ENCODE data around the gene FCRLA. TPM values are rescaled to one million over a fixed set of nuclear protein-coding genes. Genes with fewer than 3 reads are reported as not detected.

FCRLA gene
- total RNA-seq, 2 donors from 2014 or later, result 0.30 to 0.50 TPM

DNA sequence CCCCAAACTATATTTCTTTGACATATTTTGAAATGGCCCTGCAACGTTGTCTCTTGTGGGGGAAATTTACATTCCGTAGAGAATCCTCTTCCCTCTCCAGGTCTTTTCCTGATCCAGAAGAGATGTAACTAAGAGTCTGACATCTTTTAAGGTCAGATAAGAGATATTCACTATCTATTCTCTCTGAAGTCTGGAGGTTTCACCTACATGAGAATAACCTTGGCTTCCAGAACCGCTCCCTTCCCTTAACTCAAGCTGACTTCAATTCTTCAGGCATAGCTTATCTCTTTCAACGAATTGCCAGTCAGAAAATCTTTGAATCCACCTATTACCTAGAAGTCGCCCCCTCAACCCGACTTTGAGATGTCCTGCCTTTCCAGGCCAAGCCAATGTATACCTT lies 24.2 kb downstream of the FCRLA start:
- H3K27ac ChIP-seq, result no peak overlapping the region
- H3K9ac ChIP-seq (ENCODE audit: low read depth in 2 of 2, low read length in 2 of 2), result no peak overlapping the region
- intact Hi-C loops (cut with DNase I), result no loop called here
- no peaks in the 10 kb centered on the region for H3K36me3 ChIP-seq
- H3K9me3 ChIP-seq, result no peaks in the 10 kb centered on the region
- H3K4me3 ChIP-seq, result no peak overlapping the region
- DNase-seq, result no peak
- H3K27me3 ChIP-seq, result peaks cover 7% of the 10 kb centered on the region
- H3K4me1 ChIP-seq, result no peaks in the 10 kb centered on the region
- TF ChIP-seq, protein P1, sequence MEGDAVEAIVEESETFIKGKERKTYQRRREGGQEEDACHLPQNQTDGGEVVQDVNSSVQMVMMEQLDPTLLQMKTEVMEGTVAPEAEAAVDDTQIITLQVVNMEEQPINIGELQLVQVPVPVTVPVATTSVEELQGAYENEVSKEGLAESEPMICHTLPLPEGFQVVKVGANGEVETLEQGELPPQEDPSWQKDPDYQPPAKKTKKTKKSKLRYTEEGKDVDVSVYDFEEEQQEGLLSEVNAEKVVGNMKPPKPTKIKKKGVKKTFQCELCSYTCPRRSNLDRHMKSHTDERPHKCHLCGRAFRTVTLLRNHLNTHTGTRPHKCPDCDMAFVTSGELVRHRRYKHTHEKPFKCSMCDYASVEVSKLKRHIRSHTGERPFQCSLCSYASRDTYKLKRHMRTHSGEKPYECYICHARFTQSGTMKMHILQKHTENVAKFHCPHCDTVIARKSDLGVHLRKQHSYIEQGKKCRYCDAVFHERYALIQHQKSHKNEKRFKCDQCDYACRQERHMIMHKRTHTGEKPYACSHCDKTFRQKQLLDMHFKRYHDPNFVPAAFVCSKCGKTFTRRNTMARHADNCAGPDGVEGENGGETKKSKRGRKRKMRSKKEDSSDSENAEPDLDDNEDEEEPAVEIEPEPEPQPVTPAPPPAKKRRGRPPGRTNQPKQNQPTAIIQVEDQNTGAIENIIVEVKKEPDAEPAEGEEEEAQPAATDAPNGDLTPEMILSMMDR (IDR thresholded peaks at IDR 0.05), result no peak

DNA sequence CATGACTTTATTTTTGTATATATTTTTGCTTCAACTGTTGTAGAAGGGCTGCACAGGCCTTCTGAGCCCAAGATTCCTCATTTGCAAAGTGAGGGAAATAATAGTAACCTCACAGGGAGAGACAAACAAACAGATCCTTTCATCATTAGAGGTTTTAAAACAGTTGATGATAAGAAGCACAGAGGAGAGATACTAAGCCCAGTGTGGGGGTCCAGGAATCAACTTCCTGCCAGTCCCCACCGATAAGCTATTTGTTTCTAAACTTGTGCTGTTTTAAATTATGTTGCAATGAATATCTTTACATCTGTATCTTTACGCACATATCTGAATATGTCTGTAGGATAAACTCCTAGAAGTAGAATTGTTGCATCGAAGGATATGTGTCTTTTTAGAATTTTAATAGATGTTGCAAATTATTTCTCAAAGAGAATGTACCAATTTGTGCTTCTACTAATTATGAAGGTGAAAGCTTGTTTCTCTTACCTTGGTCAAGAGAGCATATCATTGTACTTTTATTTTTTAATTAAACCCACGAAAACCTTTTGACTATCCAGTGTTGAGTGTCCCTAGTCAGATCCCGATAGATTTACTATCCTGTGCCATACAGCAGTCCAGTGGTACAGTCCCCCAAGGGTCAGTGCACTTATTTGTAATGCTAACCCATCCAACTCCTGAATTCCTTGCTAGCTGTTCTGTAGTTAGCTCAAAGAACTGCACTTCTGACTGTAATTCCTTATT lies 25.1 kb downstream of the FCRLA start:
- no peaks in the 10 kb centered on the region for H3K4me1 ChIP-seq
- no peak for DNase-seq
- TF ChIP-seq, protein P1 (IDR thresholded peaks at IDR 0.05), result no peak
- H3K27me3 ChIP-seq, result peaks cover 4% of the 10 kb centered on the region
- no peak overlapping the region for H3K27ac ChIP-seq
- no peaks in the 10 kb centered on the region for H3K36me3 ChIP-seq
- H3K9ac ChIP-seq (ENCODE audit: low read depth in 2 of 2, low read length in 2 of 2), result no peak overlapping the region
- H3K4me3 ChIP-seq, result no peak overlapping the region
- no peaks in the 10 kb centered on the region for H3K9me3 ChIP-seq
- intact Hi-C loops (cut with DNase I), result no loop called here

DNA sequence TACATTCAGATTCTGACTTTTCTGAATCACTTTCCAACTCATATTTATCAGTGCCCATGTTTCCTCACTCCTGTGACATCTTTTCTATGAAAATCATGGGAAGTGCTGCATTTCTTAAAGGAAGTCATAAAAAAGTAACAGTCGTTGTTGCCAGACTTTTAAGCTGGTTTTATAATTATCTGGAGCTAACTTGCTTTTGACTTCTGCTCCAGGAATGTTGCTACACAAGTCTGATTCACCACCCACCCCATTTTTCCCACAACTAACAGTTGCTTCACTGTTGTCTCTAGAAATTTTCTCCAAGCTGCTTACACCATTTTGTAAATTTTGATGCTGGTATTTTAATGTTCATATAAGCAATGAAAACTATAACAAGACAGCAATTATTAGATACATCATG lies 26.5 kb downstream of the FCRLA start:
- H3K4me1 ChIP-seq, result no peaks in the 10 kb centered on the region
- no peak for DNase-seq
- intact Hi-C loops (cut with DNase I), result no loop called here
- no peaks in the 10 kb centered on the region for H3K36me3 ChIP-seq
- no peaks in the 10 kb centered on the region for H3K27me3 ChIP-seq
- no peak overlapping the region for H3K9ac ChIP-seq (ENCODE audit: low read depth in 2 of 2, low read length in 2 of 2)
- H3K9me3 ChIP-seq, result no peaks in the 10 kb centered on the region
- no peak overlapping the region for H3K27ac ChIP-seq
- no peak overlapping the region for H3K4me3 ChIP-seq
- TF ChIP-seq, protein P1 (IDR thresholded peaks at IDR 0.05), result no peak

DNA sequence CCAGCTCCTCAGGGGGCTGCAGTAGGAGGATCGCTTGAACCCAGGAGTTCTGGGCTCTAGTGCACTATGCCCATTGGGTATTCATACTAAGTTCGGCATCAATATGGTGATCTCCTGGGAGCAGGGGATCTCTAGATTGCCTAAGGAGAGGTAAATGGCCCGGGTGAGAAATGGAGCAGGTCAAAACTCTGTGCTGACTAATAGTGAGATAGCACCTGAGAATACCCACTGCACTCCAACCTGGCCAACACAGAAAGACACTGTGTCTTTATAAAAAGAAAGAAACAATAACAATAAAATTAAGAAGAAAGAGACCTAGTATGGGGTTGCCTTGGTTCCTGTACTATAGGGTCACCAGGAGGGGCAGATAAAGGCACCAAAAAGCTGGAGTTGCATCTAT lies 28.8 kb downstream of the FCRLA start:
- TF ChIP-seq, protein P1 (IDR thresholded peaks at IDR 0.05), result no peak
- DNase-seq, result no peak
- Histone ChIP-seq H3K4me3 (no peak overlapping the region), H3K4me1 (no peaks in the 10 kb centered on the region), H3K9ac (ENCODE audit: low read depth in 2 of 2, low read length in 2 of 2) (no peak overlapping the region), H3K27ac (no peak overlapping the region), H3K36me3 (no peaks in the 10 kb centered on the region), H3K9me3 (no peaks in the 10 kb centered on the region), H3K27me3 (no peaks in the 10 kb centered on the region)
- intact Hi-C loops (cut with DNase I), result no loop called here

DNA sequence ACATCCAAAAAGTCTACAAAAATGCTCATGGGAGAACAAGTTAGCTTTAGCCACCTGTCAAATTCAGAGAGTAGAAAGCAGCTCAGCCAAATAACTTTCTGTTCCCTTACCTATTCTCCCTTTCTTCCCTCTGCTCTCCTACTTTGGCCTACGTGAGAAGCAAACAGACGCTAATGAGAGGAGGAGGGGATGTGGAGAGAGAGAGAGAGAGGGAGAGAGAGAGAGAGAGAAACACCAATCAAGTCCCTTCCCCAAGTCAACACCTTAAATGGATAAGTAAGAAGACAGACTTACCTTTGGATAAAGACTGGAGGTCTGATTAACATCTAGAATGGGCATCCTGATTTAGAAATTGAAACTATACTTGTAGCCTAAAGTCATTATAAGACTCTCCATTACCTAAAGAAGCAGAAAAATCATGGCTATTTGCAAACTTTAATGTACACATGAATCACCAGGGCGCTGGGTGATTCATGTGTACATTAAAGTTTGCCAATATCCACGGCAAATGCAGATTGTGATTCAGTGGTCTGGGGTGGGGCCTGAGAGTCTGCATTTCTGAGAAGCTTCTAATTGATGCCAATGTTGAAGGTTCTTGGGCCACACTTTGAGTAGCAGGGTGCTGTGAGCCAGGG lies 29.4 kb downstream of the FCRLA start:
- intact Hi-C loops (cut with DNase I), result no loop called here
- Histone ChIP-seq H3K27me3 (no peaks in the 10 kb centered on the region), H3K4me3 (no peak overlapping the region), H3K4me1 (no peaks in the 10 kb centered on the region), H3K9ac (ENCODE audit: low read depth in 2 of 2, low read length in 2 of 2) (no peak overlapping the region), H3K27ac (no peak overlapping the region), H3K36me3 (no peaks in the 10 kb centered on the region), H3K9me3 (no peaks in the 10 kb centered on the region)
- no peak for DNase-seq
- TF ChIP-seq, protein P1 (IDR thresholded peaks at IDR 0.05), result no peak

Measured in colonic mucosa (tissue), 4 donors.